NCI-H1417 (cell line): ENCODE results near the gene CDC42BPB.

Source experiments
- DNase-seq, 3 experiments: peaks; one replicate each; lab custom pipeline; 2025; lab: John Stamatoyannopoulos, UW

The CDC42BPB gene, protein sequence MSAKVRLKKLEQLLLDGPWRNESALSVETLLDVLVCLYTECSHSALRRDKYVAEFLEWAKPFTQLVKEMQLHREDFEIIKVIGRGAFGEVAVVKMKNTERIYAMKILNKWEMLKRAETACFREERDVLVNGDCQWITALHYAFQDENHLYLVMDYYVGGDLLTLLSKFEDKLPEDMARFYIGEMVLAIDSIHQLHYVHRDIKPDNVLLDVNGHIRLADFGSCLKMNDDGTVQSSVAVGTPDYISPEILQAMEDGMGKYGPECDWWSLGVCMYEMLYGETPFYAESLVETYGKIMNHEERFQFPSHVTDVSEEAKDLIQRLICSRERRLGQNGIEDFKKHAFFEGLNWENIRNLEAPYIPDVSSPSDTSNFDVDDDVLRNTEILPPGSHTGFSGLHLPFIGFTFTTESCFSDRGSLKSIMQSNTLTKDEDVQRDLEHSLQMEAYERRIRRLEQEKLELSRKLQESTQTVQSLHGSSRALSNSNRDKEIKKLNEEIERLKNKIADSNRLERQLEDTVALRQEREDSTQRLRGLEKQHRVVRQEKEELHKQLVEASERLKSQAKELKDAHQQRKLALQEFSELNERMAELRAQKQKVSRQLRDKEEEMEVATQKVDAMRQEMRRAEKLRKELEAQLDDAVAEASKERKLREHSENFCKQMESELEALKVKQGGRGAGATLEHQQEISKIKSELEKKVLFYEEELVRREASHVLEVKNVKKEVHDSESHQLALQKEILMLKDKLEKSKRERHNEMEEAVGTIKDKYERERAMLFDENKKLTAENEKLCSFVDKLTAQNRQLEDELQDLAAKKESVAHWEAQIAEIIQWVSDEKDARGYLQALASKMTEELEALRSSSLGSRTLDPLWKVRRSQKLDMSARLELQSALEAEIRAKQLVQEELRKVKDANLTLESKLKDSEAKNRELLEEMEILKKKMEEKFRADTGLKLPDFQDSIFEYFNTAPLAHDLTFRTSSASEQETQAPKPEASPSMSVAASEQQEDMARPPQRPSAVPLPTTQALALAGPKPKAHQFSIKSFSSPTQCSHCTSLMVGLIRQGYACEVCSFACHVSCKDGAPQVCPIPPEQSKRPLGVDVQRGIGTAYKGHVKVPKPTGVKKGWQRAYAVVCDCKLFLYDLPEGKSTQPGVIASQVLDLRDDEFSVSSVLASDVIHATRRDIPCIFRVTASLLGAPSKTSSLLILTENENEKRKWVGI (N-terminal part only)

DNA sequence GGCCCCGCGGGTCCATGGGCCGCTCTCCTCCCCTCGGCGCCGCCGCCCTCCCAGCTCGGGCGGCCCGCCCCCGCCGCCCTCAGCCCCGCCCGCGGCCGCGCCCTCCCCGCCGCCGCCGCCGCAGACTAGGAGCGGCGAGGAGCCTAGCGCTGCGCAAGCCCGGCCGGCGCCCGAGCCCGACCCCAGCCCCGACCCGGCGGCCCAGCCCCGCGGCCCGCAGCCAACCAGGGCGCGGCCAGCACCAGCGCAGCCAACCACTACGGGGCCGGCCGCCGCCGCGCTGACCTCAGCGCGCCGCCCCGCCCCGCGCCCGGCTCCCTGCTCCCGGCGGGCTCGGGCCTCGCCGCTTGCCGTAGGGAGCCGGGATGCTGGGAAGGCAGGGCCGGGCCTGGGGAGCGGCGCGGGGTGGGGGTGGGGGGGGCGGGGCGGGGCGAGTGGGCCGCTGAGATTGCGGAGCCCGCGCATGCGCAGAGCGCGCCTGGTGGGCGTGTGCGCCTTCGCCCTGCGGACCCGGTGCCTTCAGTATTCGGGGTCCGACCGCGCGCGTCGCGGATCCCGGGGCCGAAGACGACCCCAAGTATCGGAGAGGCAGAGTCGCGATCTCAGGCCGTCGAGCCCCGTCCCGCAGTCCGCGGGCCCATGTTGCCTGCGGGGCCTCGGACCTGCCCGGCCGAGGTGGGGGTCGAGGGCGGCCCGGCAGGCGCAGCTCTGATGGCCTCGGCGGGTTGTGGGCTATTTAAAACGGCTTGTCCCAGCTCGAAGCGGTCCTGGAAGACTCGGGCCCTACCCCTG is at the start of gene CDC42BPB:
Gene CDC42BPB, minus strand, starts transcription at position 178 of the 792 bp plus-strand sequence. CDS start 376 bp downstream, outside the sequence.
- peak; percentile 93 to 96 (median 96) for DNase-seq

GRCh38 chr14:103105580-103106150 is 48.3 kb upstream of the CDC42BPB start:
- peak; percentile 16 to 65 (median 17) for DNase-seq

- peak; percentile 85 to 88 (median 86) for DNase-seq
Measured at GRCh38 chr14:103104654-103105452, 47.5 kb upstream of the CDC42BPB start.

GRCh38 chr14:103104389-103104653 is 47.0 kb upstream of the CDC42BPB start:
- DNase-seq, result peak in 1 of 3 experiments; percentile 68

DNA sequence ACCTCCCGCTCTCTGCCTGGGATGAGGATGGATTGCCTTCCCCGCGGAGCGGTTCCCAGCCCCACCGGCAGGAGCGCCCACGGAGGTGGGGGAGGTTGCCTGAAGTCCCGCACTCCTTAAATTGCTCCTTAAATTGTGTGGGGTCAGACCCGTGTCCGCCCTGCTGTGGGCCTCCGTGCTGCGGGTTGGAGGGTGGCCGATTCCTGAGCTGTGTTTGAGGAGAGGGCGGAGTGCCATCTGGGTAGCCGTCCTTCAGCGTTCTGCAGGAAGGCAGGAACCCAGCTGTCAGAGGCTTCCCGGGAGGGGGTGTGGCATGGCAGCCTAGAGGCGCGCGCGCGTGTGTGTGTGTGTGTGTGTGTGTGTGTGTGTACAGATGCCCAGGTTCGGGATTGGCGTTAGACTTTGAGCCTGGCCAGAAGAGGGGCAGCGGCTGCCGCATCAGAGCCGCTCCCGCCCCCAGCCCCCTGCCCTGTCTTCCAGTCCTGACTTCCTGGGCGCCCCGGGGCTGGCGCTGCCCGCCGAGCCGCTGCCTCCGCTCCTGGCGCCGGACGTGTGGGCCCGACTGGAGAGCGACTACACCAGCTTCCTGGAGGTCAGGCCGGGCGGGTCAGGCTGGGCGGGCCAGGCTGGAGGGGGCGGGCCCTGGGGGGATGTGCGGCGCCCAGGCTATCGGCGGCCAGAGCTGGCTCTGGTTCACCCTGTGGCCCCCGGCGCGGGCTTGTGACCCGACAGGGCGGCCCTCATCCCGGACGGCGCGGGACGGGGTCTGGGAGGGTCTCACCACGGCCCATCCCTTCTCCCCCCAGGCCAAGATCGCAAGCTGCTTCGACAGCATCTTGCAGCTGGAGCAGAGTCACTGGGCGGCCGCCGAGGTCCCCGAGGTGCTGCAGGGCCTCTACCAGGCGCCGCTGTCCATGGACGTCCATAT is 46.4 kb upstream of the CDC42BPB start:
- DNase-seq, result peak; percentile 68 to 80 (median 77)

GRCh38 chr14:103102689-103103260 is 45.4 kb upstream of the CDC42BPB start:
- DNase-seq, result no peak

DNA sequence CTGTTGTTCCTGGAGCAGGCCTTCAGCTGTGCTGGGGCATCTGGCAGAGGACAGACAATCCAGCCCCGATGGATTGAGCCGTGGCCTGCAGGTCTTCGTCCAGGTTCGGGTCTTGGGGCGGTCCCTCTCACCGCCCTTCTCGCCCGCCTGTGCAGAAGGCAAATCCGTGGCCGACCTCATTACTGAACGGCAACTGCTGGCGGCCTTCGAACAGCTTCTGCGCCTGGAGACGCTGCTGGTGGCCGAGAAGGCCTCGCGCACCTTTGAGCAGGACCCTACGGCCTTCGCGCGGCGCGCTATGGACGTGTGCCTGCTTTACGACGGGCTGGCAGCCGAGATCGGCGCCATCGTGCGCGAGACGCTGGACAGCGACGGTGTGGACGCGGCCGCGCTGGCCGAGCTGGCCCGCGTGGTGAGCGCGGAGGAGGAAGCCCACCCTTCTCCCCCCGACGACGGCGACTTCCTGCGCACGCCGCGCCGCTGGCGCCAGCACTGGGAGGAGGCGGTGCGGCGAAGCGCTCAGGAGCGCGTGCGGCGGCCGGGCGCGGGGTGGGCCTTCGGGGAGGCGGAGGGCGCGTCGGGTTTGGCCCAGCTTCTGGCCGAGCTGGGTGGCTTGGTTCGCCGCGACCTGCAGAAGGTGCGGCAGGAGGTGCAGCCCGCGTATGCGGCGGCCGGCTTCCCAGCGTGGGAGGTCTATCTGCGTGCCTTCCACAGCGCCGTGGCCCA is 44.8 kb upstream of the CDC42BPB start:
- DNase-seq, result no peak

GRCh38 chr14:103101257-103101962 is 44.1 kb upstream of the CDC42BPB start:
- DNase-seq, result no peak

GRCh38 chr14:103100281-103101121 is 43.2 kb upstream of the CDC42BPB start:
- no peak for DNase-seq

GRCh38 chr14:103099733-103100280 is 42.5 kb upstream of the CDC42BPB start:
- DNase-seq, result no peak

DNA sequence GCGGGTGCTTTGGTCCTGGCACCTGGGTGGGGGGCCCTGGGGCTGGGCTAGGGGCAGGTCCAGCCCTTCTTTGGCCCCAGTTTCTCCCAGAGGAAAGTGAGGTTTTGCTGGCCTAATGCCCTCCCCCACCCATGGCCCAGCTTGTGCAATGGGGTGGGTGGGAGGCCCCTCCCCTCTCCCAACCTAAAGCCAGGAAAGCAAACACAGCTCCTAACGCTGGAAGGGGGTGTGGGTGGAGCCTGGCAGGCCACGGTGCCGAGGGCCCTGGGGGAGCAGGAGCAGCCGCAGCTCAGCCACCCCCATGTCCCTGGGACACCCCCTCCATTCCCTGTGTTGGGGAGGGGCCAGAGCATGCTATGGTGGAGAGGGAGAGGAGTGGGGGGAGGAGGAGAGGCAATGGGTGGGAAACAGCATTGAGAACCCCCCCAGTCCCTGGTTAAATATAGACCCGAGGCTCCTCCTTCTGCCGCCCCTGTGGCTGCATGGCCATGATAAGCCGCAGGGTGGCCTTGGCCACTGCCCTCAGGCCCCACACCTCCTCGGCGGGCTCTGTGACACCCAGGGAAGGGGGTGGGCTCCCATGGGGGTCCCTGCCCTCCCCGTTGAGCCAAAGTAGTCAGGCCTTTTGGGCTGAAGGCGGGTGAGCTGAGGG is 41.9 kb upstream of the CDC42BPB start:
- peak in 2 of 3 experiments; percentile 24 to 36 for DNase-seq

DNA sequence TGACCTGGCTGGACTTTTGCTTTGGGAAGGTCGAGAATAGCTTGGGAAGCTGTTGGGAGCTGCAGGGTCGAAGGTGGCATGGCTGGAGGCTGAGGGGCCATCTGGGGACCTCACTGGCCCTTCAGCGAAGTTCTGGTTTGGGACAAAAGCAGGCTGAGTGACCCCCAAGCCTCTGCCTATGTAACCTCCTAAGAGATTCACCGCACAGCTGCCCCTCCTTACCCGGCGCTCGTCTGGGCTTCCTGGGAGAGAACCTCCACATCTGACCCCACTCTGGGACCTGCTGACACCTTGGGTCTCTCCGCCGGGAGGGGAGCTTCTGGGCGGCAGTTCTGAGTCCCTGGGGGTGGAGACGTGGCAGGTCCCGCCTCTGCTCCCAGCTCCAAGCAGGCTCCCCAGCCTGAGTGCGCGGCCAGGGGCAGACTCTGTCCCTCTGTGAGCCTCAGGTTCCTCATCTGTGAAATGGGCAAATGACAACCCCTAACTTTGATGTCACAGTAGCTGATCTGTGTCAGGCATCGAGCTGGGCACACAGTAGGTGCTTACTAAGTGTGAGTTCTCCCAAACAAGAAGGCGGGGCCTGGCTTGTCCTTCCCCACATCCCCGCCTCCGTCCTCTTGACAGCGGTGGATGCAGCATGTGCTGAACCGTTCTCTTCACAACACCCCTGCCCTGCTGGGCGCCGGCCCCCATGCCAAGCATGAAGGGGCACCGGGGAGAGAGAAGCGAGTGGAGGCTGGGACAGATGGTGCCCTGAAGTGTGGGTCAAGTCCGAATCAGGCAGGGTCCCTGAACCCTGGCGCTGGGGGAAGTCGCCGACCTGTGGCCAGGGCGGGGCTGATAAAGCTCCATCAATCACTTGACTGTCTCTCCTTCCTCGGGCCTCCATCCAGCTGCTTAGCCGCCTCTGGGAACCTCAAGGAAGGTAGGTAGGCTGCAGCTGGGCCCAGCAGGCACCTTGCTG is 40.9 kb upstream of the CDC42BPB start:
- no peak for DNase-seq

DNA sequence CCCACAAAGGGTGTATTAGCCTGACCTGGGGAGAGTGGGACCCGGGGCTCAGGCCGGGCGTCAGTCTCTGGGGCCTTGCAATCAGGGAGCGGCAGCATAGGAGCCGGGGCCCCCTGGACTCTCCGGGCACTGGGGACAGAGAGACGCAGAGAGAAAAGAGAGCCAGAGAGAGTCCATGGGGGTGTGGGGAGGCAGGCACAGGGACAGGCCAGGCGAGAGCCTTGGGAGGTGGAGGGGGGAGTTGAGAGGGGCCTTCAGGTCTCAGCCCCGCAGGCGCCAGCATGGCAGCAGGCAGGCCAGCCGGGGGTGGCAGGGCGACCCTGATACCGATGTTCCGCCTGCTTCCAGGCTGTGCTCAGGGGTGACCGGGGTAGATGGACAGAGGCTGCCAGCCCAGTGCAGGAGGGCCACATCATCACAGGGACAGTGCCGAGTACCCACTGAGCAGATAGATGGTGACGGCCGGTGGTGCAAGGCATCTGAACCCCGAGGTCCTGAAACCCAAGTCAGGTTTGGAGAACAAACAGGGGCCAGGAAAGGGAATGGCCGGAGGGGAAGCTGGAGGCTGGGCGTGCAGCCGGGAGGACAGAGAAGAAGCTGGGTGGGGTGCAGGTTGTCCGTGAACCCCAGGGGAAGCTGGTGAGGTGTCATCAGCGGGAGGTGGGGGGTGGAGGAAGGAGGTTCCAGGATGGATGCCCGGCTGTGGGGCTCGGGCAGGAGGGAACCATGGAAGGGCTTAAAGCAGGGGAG is 40.1 kb upstream of the CDC42BPB start:
- no peak for DNase-seq

- DNase-seq, result no peak
Measured at GRCh38 chr14:103096387-103096786, 39.0 kb upstream of the CDC42BPB start.
